Brain microvascular endothelial cell (primary cell): ENCODE measurements around the gene GLRX.

Experiments
- DNase-seq: peaks from one replicate; pipeline ENCODE4 v3.0.0-alpha.2; 2020
- H3K27ac ChIP-seq: fragments of 250-450 bp; sonication (Bioruptor Pico); 2 replicates; pipeline ENCODE4 v1.5.1; 2020; ENCODE audit warnings: mild to moderate bottlenecking, moderate library complexity
- H3K27me3 ChIP-seq: fragments of 250-450 bp; sonication (Bioruptor Pico); replicated peaks from 2 replicates; pipeline ENCODE4 v1.5.1; 2020; ENCODE audit warnings: mild to moderate bottlenecking
- H3K36me3 ChIP-seq: fragments of 250-450 bp; sonication (Bioruptor Pico); replicated peaks from 2 replicates; pipeline ENCODE4 v1.5.1; 2020; ENCODE audit warnings: mild to moderate bottlenecking
- H3K4me3 ChIP-seq: 2 replicates; pipeline ENCODE4 v1.5.1; 2011; ENCODE audit warnings: low read depth, mild to moderate bottlenecking, control low read depth, low read length, moderate library complexity
- CTCF ChIP-seq: IDR thresholded peaks from 2 replicates; pipeline ENCODE4 v1.5.1; 2011; ENCODE audit warnings: low read depth, mild to moderate bottlenecking, moderate library complexity, low read length, control low read depth, inconsistent platforms; ENCODE audit errors: missing control alignments
- in situ Hi-C: cut with HindIII; loops from 2 replicates; pipeline ENCODE4 v1.10.0; 2017; ENCODE audit warnings: low sequenced_read_pairs, low pct_ligation_motif_present

The GLRX gene

DNA sequence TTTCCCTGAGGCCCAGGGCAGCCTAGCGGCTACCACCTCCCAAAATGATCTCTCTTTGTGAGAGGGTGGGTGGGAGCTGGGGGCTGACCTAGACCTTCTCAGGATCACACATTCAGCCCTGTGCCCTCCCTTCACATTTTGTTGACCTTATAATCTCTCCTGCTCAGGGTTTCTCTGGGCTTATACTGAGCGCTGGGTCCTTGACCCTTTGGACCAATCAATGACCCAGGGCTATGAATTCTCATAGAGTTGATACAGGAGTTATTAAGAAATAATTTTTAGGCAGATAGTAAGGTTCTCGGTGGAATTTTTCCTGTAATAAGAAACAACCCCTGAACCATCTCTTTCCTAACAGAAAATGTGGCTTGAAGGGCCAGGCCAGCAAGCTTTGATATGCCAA, 22.0 kb downstream of the GLRX start:
- TF ChIP-seq CTCF = no peak
- no peak for DNase-seq
- Histone ChIP-seq H3K4me3 (no peak overlapping the region), H3K27me3 (no peaks in the 10 kb centered on the region), H3K27ac (no peak overlapping the region), H3K36me3 (no peaks in the 10 kb centered on the region)
- in situ Hi-C loops = no loop called here

DNA sequence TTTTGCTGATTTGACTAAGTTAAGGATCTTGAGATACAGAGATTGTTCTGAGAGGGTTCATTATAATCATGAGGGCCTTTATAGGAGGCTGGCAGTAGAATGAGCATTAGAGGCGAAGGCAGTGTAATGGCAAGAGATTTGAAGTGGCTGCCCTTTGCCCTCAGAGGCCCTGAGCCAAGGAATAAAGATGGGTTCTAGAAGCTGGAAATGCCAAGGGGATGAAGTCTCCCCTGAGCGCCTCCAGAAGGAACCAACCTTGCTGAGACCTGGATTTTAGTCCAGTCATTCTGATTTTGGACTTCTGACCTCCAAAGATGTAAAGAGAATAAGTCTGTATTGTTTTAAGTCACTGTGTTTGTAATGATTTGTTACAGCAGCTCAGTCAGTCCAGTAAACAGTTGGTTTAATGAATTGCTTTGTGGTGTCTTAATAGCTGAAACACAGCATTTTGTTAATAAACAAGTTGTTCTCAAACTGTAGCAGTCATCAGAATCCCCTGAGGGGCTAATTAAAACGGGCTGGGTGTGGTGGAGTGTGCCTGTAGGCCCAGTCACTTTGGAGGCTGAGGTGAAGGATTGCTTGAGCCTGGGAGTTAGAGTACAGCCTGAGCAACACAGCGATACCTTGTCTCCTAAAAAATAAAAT, 23.2 kb downstream of the GLRX start:
- in situ Hi-C loops = no loop called here

DNA sequence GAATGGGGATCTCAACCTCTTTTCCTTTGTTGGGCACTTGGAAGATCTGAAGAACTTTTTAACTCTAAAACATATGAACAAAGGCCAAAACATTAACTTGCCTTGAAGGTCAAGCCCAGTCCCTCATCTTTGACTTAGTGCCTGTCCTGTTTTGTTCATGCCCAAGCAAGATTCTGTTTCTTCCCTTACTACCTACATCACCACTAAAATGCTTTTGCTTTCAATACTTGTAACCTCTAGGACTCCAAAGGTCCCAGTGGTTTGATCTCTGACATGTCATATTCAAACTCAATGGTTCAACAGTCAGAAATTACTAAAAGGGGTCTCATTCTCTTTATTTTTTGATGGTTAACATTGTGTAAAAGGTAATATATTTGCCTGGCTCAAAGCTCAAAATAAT, 24.0 kb downstream of the GLRX start:
- Histone ChIP-seq H3K27ac (no peak overlapping the region), H3K36me3 (no peaks in the 10 kb centered on the region), H3K4me3 (no peak overlapping the region), H3K27me3 (no peaks in the 10 kb centered on the region)
- in situ Hi-C loops = no loop called here
- no peak for DNase-seq
- no peak for TF ChIP-seq CTCF

More for the DNA sequence above, 23.2 kb downstream of the GLRX start:
- H3K27ac ChIP-seq = no peak overlapping the region
- no peak for DNase-seq
- H3K4me3 ChIP-seq = no peak overlapping the region
- no peak for TF ChIP-seq CTCF
- H3K27me3 ChIP-seq = no peaks in the 10 kb centered on the region
- H3K36me3 ChIP-seq = no peaks in the 10 kb centered on the region

DNA sequence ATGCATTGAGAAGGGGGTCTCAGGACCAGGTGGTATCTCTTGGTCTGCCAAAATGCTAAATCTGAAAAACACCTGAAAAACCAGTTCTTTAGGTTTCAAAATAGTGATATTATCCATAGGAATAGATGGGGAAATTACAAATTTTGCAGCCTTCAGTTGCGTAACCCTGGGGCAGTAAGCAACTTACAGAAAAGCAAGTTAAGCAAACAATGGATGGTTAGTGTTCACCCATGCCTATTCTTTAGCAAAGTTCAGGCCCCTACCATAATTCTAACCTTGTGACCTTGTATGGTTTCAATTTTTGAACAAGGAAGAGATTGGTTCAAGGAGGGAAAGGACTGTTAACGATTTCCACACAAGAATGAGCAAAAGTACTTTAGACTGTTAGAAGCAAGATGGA, 24.5 kb downstream of the GLRX start:
- no peak for TF ChIP-seq CTCF
- Histone ChIP-seq H3K36me3 (peaks cover 1% of the 10 kb centered on the region), H3K27me3 (no peaks in the 10 kb centered on the region), H3K4me3 (no peak overlapping the region), H3K27ac (no peak overlapping the region)
- in situ Hi-C loops = no loop called here
- no peak for DNase-seq

- DNase-seq = no peak
- in situ Hi-C loops = no loop called here
- Histone ChIP-seq H3K36me3 (peaks cover 4% of the 10 kb centered on the region), H3K27ac (no peak overlapping the region), H3K27me3 (no peaks in the 10 kb centered on the region), H3K4me3 (no peak overlapping the region)
- no peak for TF ChIP-seq CTCF
Observed at GRCh38 chr5:95797301-95797700, 25.2 kb downstream of the GLRX start.

GRCh38 chr5:95794070-95794516, 28.4 kb downstream of the GLRX start:
- no peak for TF ChIP-seq CTCF
- Histone ChIP-seq H3K27me3 (no peaks in the 10 kb centered on the region), H3K27ac (peak overlapping the region; percentile 22), H3K36me3 (peaks cover 21% of the 10 kb centered on the region), H3K4me3 (no peak overlapping the region)
- no peak for DNase-seq
- in situ Hi-C loops = no loop called here
